LoVo (cell line): ENCODE results near the gene IL13.

Experiments
- DNase-seq: peaks from one replicate; pipeline ENCODE4 v3.0.0-alpha.2; 2016; ENCODE audit warnings: low spot score

Gene IL13

DNA sequence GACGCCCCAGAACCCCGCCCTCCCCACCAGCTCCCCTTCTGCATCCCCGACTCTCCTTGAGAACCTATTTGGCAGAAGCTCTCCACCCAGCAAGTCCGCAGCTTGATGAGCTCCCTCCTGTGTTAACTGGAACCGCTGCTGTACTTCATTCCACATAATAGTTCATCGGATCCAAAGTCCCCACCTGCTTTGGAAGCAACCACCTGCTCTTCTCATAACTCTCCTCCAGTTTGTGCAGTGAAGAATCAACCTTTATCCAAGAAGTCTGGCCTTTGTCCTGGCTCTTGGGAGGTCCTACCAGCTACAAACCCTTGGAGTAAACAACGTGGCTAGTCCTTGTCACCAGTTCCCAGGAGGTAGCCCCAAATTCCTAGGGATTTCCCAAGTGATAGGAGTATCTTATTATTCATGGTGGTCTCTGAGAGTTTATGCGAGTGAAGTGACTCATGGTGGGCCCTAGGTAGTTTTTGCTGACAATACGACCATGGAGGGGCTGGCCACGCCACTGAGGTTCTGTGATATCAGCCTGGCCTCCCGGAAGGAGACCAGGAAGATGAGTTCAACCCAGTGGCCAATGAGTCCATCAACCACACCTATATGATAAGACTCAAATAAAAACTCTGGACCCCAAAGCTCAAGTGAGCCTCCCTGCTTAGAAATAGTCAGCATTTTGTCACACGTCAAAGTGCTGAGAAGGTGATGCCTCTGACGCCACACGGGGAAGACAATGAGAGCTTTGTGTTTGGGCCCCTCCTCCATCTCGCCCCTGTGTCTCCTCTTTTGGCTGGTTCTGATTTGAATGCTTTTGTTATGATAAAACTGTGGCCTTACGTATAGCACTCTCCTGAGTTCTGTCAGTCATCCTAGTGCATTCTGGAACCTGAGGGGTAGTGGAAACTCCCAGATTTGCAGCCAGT, 12.3 kb downstream of the IL13 start:
- no peak for DNase-seq

DNA sequence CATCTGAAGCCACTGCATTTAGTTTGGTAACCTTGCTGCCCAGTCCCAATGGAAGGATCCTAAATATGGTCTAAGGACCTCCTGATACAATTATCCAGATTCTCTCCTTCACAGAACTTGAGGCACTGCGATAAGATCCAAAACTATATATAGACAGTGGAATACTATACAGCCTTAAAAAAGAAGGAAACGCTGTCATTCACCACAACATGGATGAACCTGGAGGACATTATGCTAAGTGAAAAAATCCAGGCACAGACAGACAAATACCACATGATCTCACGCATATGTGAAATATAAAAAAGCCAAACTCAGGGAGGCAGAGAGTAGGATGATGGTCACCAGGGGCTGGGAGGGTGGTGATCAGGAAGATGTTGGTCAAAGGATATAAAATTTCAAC, 13.0 kb downstream of the IL13 start:
- no peak for DNase-seq

DNA sequence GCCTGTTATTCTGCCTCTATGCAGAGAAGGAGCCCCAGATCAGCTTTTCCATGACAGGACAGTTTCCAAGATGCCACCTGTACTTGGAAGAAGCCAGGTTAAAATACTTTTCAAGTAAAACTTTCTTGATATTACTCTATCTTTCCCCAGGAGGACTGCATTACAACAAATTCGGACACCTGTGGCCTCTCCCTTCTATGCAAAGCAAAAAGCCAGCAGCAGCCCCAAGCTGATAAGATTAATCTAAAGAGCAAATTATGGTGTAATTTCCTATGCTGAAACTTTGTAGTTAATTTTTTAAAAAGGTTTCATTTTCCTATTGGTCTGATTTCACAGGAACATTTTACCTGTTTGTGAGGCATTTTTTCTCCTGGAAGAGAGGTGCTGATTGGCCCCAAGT, 15.5 kb downstream of the IL13 start:
- no peak for DNase-seq

DNA sequence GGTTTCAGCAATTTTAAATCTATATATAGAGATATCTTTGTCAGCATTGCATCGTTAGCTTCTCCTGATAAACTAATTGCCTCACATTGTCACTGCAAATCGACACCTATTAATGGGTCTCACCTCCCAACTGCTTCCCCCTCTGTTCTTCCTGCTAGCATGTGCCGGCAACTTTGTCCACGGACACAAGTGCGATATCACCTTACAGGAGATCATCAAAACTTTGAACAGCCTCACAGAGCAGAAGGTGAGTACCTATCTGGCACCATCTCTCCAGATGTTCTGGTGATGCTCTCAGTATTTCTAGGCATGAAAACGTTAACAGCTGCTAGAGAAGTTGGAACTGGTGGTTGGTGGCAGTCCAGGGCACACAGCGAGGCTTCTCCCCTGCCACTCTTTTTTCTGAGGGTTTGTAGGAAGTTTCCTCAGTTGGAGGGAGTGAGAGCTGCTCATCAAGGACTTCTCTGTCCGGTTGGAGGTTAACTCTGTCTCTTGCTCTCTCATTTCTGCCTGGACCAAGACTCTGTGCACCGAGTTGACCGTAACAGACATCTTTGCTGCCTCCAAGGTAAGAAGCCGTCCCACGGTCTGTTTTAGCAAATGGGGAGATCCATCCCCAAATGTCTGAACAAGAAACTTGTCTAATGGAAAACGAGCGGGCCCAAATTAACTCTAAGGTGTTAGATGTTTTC, 16.1 kb downstream of the IL13 start, which contains the start of gene IL4:
Gene IL4, plus strand, starts transcription at position 51 of the 692 bp plus-strand sequence. Its CDS starts 62 bp downstream, at position 113.
- DNase-seq = no peak

DNA sequence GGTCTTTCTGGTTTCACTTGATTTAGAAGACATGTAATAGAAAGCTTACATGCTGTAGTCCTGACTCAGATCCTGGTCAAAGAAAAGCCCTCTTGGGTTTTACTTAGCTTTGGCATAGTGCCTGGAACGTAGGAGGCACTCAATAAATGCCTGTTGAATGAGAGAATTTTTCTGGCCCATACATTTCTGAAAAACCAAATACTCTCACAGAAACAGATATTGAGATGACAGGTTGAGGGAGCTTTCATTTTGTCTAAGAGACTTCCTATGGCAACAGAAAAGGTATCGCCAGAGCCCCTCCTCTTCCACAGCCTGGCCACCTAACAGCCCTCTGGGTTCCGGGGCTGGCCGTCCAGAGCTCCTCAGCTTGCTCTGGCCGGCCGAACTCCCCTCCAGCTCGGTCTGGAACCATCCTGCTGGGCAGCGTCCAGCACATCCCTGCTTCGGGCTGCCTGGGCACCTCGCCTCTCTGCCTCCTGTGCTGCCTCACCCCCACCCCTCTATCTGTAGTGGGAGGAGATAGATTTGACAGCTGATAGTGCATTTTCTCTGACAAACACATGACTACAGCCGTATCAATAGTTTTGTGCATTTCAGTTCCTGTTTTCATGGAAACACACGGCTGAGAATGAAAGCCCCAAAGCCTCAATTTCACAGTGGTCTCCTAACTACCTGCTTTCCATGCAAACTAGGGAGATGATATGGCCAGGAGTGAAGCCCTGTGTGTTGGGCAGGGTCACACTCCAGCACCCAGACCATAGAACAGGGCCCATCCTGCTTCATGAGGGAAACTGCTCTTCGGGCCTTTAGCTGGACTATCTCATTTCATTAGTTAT, 16.9 kb downstream of the IL13 start:
- peak; percentile 23 for DNase-seq

DNA sequence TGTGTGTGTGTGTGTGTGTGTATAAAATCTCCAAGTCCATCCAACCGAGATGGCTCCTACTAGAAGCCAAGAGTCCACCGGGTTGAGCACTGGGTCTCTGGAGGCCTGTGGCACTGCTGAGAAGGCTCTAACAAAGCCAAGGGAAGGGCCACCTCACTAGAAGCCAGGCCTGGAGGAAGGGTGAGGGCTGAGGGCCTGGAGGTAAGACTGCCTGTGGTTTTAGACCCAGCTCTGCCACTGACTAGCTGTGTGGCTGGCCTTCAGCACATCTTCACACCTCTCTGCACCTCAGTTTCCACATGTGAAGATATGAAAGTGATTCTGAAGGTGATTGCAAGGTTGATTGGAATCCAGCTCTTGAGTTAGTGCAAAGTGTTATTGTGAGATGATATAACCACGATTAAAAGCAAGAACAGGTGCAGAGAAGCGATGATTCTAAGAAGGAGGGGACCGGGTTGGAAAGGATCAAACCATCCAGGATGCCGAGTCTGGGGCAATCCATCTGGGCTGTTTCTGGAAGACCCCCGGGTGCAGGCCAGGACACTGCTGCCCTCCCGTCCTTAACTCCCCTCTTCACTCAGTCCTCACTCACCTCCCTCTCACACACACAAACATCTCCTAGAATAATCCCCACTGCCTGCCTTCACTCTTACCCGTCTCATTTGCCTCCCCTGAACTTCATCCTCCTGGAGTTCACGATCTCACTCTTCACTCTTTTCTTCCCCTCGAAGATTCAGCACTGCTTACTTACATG, 18.1 kb downstream of the IL13 start:
- DNase-seq = no peak

DNA sequence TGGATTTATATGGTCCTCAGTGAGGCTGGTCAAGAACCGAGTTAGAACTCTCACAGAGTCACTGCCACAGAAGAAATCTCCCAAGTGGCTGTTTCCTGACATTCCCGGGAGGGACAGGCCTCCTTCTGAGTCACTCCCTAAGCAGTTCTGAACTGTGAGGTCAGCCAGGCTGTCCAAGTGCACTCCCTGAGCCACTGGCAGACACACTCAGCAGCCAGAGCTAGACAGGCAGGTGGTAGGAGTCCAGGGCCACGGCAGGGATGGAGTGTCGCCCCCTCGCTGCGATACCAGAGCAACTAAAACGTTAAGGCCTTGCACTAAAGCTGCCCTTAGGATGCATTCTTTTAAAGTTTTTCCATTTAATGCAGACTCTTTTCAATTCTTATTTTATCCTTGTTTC, 19.2 kb downstream of the IL13 start:
- DNase-seq = peak; percentile 68

DNA sequence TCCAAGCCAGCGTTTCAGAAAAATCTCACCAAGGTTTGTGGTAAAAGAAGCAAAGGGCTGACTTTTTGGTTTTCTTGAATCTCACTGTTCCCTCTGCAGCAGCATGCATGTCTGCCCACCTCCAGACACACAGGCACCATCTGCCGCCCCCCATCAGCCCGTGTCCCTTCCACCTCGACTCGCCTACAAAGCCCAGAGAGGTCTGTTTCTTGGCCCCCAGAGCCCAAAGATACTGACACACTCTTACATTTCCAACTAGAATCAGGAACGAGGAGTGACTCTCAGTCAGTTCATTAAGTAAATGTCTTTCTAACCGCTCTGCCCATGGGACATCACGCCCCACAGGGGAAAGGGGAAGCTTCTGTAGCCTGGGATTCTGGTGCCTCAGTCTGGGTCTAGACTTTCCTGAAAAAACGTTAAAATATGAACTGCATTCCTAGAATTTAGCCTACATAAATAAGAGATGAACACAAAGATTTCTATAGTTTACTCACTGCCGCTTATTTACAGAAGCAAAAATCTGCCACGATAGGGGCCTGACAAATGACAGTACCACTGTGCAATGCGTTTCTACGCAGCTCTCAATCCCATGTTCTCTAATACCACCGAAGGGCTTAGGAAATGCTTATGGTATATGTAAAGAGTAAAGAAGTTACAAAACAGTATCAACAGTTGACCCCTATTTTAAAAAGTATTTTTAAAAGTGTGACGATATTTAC, 19.9 kb downstream of the IL13 start:
- DNase-seq = no peak

DNA sequence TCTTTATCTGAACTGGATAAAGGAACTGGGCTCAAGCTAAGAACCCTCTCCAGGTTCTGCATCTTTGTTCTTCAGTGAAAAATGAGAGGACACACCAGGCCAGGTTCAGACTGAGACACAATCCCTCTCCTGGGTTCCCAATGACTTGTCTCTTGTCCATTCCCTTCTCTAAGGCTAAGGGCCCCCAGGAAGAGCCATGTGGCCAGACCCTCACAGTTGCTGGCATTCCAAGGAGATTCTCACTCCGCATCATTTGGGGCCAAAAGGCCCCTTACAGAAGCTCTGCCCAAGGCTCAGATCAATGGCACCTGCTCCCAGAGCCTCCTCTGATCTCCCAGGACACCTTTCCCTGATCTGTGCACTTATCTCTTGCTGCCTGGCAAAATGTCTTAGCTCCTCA, 20.8 kb downstream of the IL13 start:
- no peak for DNase-seq

DNA sequence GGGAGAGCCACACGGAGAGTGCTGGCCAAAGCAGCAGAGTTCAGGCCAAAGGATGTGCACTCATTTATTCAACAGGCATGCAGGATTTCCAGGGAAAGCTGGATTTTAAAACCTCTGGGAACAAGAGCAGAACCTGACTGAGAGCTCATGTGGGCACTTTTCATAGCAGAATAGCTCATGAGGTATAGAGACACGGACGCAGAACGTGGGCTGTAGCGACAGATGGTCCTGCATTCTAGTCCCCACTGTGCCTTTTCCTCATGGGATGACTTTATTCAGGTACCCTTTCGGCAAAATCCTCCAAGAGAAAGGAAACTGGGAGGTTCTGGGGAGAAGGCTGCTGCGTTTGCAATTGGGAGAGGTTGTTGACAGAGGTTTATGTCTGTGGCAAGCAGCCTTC, 21.2 kb downstream of the IL13 start:
- DNase-seq = no peak

DNA sequence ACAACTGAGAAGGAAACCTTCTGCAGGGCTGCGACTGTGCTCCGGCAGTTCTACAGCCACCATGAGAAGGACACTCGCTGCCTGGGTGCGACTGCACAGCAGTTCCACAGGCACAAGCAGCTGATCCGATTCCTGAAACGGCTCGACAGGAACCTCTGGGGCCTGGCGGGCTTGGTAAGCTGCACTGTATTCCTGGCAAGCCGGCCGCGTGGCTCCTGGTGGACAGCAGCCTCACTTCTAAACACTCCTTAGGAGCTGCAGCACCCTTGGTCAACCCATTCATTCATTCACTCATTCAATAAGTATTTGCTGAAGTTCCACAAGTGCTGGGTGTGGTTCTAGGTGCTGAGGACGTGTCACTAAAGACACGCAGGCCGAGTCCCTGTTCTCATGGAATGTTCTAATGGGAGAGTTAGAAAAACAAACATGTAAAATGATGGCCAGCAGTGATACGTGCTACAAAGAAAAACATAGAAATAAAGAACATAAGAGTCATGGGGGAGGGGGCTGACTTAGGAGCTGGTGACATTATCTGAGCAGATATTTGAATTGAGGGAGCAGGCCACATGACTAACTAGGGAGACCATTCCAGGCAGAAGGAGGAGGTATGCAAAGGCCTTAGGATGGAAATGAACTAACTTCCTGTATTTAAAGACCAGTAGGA, 21.9 kb downstream of the IL13 start:
- no peak for DNase-seq

DNA sequence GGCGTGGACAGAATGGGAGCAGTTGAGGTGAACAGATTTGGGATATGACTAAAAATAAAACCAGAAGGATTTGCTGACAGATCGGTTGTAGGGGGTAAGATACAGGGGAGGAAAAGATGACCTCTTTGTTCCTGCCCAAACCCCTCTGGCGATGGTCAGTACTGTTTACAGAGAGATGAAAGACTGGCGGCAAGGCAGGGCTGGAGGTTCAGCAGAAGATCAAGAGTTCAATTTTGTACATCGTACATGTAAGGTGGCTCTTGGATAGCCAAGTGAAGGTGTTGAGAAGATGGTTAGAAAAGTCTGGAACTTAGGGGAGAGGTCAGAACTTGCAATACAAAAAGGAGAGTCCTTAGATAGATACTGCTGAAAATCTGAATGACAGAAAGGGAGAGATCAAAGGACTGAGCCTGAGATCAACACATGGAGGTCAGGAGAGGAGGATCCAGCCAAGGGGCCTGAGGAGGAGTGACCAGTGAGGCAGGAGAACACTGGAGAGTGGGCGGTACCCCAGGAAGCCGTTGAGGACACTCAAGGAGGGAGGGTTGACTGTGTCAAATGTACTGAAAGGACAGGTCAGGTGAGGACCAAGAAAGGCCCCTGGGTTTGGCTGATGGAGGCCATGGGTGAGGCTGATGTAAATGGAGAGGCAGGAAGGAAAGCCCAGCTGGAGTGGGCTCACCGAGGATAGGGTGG, 23.0 kb downstream of the IL13 start:
- no peak for DNase-seq

DNA sequence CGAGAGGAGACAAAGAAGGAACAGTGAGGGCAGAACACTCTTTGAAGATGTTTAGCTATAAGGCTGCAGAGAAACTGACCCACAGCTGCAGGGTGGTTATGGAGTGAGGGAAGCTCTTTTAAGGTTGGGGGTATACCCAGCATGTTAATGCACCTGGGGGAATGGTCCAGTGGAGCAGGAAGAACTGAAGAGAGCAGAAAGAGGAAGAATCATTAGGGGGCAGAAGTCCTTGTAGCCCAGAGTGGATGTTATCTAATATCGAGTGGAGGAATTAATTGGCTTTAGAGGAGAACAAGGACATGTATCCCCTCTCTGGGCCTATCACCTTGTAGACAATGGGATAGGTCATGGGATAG, 23.5 kb downstream of the IL13 start:
- DNase-seq = no peak

DNA sequence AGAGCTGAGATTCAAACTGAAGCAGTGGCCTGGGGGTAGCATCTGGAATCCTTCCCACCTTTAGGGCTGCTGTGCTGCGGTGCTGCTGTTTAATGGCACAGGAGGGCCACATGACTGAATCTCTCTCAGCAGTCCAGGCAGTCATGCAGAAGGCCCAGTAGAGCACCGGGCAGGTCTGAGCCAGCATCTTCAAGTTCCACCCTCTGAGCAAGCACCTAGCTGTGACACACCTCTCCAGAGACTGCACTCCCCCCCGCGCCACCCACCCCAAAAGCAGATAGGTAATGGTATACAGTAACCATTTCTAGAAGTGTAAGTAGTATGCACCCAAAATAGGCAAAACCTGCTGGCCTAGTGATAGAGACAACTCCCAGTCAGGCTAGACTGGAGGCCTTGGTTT, 24.0 kb downstream of the IL13 start:
- DNase-seq = no peak

DNA sequence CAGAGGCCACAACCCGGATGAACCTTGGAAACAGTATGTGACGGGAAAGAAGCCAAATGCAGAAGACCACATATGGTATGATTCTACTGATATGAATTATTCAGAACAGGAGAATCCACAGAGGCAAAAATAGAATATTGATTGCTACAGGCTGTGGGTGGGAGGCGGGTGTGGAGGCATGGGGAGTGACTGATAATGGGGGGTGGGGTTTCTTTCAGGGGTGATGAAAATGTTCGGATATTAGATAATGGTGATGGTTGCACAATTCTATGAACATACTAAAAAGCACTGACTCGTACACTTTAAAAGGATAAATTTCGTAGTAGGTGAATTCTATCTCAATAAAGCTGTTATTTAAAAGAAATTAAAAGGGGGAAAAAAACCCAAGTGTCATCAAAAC, 26.5 kb downstream of the IL13 start:
- DNase-seq = no peak

DNA sequence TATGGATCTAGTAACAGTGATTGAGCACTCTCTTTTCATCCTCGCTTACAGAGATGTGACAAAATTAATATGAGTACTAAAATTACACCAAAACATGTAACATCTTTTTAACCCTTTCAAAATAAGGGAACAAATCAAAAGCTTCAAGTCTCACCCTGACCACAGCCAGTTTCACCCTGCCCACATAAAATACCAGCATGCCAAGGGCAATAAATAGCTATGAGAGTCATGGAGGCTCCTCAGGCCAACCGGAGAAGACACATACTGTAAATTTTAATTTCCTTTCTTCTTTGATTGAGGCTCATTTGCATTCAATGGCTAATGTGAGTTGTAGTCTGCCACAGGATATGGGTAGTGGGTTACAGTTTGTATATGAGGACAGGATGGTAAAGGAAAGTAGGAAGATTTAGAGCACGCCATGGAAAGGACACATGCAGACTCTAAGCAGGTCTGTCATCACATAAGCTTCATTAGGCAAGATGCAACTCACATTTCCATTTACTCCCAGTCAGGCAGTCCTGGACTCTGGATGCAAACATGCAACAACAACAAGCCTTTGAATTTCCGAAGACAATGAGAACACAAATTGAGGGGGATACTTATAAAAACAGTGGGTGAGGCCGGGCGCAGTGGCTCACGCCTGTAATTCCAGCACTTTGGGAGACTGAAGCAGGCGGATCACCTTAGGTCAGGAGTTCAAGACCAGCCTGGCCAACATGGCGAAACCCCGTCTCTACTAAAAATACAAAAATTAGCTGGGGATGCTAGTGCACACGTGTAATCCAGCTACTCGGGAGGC, 27.1 kb downstream of the IL13 start:
- DNase-seq = no peak

DNA sequence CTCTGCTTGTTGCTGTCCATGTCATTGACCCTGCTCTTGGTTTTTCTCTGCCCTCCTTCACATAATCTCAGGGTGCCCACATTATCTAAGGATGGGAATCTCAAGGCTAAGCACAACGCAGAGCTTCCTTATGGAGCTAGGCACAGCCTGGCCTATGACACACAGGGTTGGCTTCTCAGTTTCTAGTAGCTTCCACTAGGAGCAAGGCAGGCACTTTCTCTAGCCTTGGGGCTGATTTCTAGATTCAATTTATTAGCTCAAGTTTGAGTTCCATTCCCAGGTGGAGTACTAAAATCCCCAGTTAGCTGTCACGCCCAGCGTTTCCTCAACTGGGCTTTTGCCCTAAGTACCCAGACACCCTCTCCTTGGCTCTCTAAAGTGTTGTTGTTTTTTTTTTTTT, 28.2 kb downstream of the IL13 start:
- no peak for DNase-seq

DNA sequence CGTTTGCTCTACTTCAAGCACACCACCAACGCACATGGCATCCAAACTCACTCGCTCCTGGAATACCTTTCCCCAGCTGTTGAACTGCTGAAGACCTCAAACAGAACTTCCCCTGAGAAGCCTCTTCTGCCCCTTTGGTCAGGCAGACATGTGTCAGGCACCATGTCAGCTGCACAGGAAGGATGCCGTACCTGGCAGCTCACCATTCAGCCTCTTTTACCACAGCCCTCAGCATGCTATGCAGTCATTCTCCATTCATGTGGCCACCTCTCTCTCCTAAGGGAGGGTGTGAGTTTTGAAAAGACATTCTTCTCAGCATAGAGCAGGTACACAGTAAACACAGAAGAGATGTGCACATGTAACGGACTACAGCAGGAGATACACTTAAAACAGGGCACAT, 30.0 kb downstream of the IL13 start:
- DNase-seq = no peak
